Testis (tissue), 3 donors: ENCODE measurements around the gene MYO5B. TPM values are rescaled to one million over a fixed set of nuclear protein-coding genes. Genes with fewer than 3 reads are reported as not detected.

ENCODE experiments used
- DNase-seq: peaks from one replicate; pipeline ENCODE4 v3.0.0-alpha.2; 2019
- H3K27ac ChIP-seq, 2 donors: fragments of 200-600 bp; sonication (generic); one replicate each; pipeline ENCODE4 v1.5.1; 2019
- H3K27me3 ChIP-seq: fragments of 200-600 bp; sonication (generic); one replicate; pipeline ENCODE4 v1.5.1; 2019
- H3K36me3 ChIP-seq: fragments of 200-600 bp; sonication (generic); one replicate; pipeline ENCODE4 v1.5.1; 2017; ENCODE audit warnings: low read depth; ENCODE audit errors: missing control alignments
- H3K4me1 ChIP-seq: fragments of 200-600 bp; sonication (generic); one replicate; pipeline ENCODE4 v1.5.1; 2019
- H3K4me3 ChIP-seq, 2 donors: fragments of 200-600 bp; sonication (generic); one replicate each; pipeline ENCODE4 v1.5.1; 2017 to 2019
- H3K9me3 ChIP-seq: fragments of 200-600 bp; sonication (generic); one replicate; pipeline ENCODE4 v1.5.1; 2017
- CTCF ChIP-seq, 3 experiments: fragments of 450-650 bp in 2 of 3; fragments of 200-600 bp in 1 of 3; sonication (generic) in 1 of 3; IDR thresholded peaks; one replicate each; pipeline ENCODE4 v1.5.1; 2016 to 2019; ENCODE audit warnings: antibody characterized with exemption in 3 of 3, mild to moderate bottlenecking in 2 of 3, moderate library complexity in 1 of 3
- POLR2A ChIP-seq: fragments of 450-650 bp; IDR thresholded peaks from one replicate; pipeline ENCODE4 v1.6.1; 2017; ENCODE audit warnings: antibody characterized with exemption, mild to moderate bottlenecking, moderate library complexity
- WGBS, 2 donors: methylation state at CpG; one replicate each; pipeline ENCODE4 v1.1.5; 2018; 5-methylcytosine and 5-hydroxymethylcytosine counted together
- intact Hi-C: fragments of 100-400 bp; cut with DNase I; formaldehyde crosslinking; loops from one replicate; pipeline ENCODE4 v1.15.1; 2023; ENCODE audit warnings: low total_unique reads
- polyA plus RNA-seq: library from polyadenylated mRNA; stranded (reverse); fragments of 350-450 nt; fragmentation: Illumina TruSeq; extraction: RNeasy Lipid Tissue Mini Kit (QIAGEN cat#74804); gene quantifications from one replicate; pipeline ENCODE4 v1.2.3, GENCODE V29; 2014; ENCODE audit warnings: low read depth, low replicate concordance; ENCODE audit not compliant: insufficient read depth
- total RNA-seq, 2 donors: library from RNA; depleted of rRNA; stranded (reverse); fragments of >200 nt; gene quantifications; one replicate each; pipeline ENCODE4 v1.2.3, GENCODE V29; 2016

The MYO5B gene
- total and polyA plus RNA-seq, 3 donors from 2014 or later: 24.8 to 31.8 (median 26.1) TPM

GRCh38 chr18:50083708-50084107 is 111.2 kb downstream of the MYO5B start:
- H3K27ac ChIP-seq: no peak overlapping the region
- H3K27me3 ChIP-seq: no peaks in the 10 kb centered on the region
- 76 to 78% methylated on average over 3 of the region's 3 CpGs for WGBS, 2 donors
- no peak for DNase-seq
- no peaks in the 10 kb centered on the region for H3K36me3 ChIP-seq
- intact Hi-C loops: no loop called here
- no peaks in the 10 kb centered on the region for H3K9me3 ChIP-seq
- no peak overlapping the region for H3K4me3 ChIP-seq
- no peak for TF ChIP-seq POLR2A
- no peak for TF ChIP-seq CTCF (IDR thresholded peaks at IDR 0.05)
- H3K4me1 ChIP-seq: no peaks in the 10 kb centered on the region

GRCh38 chr18:50080932-50081560 is 113.9 kb downstream of the MYO5B start:
- H3K4me1 ChIP-seq: no peaks in the 10 kb centered on the region
- intact Hi-C loops: no loop called here
- no peaks in the 10 kb centered on the region for H3K27me3 ChIP-seq
- 71 to 77% methylated on average over 2 of the region's 2 CpGs for WGBS, 2 donors
- H3K27ac ChIP-seq: no peak overlapping the region
- no peak for DNase-seq
- TF ChIP-seq CTCF (IDR thresholded peaks at IDR 0.05) (no peak), POLR2A (no peak)
- H3K4me3 ChIP-seq: no peak overlapping the region
- no peaks in the 10 kb centered on the region for H3K9me3 ChIP-seq
- no peaks in the 10 kb centered on the region for H3K36me3 ChIP-seq

GRCh38 chr18:50080316-50080715 is 114.6 kb downstream of the MYO5B start:
- no peaks in the 10 kb centered on the region for H3K36me3 ChIP-seq
- intact Hi-C loops: no loop called here
- WGBS, 2 donors: 83 to 86% methylated on average over 4 of the region's 4 CpGs

GRCh38 chr18:50079571-50080295 is 115.2 kb downstream of the MYO5B start:
- WGBS, 2 donors: 65 to 69% methylated on average over 8 of the region's 8 CpGs
- Histone ChIP-seq H3K9me3 (no peaks in the 10 kb centered on the region), H3K36me3 (no peaks in the 10 kb centered on the region), H3K27ac (no peak overlapping the region), H3K27me3 (no peaks in the 10 kb centered on the region), H3K4me3 (no peak overlapping the region), H3K4me1 (no peaks in the 10 kb centered on the region)
- no peak for TF ChIP-seq POLR2A
- no peak for TF ChIP-seq CTCF (IDR thresholded peaks at IDR 0.05)
- intact Hi-C loops: no loop called here
- DNase-seq: peak; percentile 72

More at GRCh38 chr18:50080316-50080715, 114.6 kb downstream of the MYO5B start:
- Histone ChIP-seq H3K4me3 (no peak overlapping the region), H3K9me3 (no peaks in the 10 kb centered on the region), H3K27me3 (no peaks in the 10 kb centered on the region), H3K4me1 (no peaks in the 10 kb centered on the region), H3K27ac (no peak overlapping the region)
- no peak for TF ChIP-seq CTCF (IDR thresholded peaks at IDR 0.05)
- TF ChIP-seq POLR2A: no peak
- no peak for DNase-seq
